K562 (cell line): ENCODE data around the gene SH3TC1. TPM values are rescaled to one million over a fixed set of nuclear protein-coding genes. Genes with fewer than 3 reads are reported as not detected.

Experiments used
- CEBPB ChIP-seq: fragments of 450-650 bp; IDR thresholded peaks from 2 replicates; pipeline ENCODE4 v1.6.1; 2016; ENCODE audit warnings: missing genetic modification characterization, missing compliant biosample characterization
- CLOCK ChIP-seq: fragments of 250-450 bp; sonication (Bioruptor Pico); IDR thresholded peaks from 2 replicates; pipeline ENCODE4 v1.4.0; 2020; ENCODE audit warnings: mild to moderate bottlenecking, moderate library complexity, borderline replicate concordance
- E4F1 ChIP-seq: fragments of 250-450 bp; sonication (Bioruptor Pico); IDR thresholded peaks from 2 replicates; pipeline ENCODE4 v1.5.0; 2021; ENCODE audit warnings: mild to moderate bottlenecking, borderline replicate concordance
- FOXO4 ChIP-seq: fragments of 450-650 bp; formaldehyde crosslinking; IDR thresholded peaks from 2 replicates; pipeline ENCODE4 v1.4.0; 2020; ENCODE audit warnings: mild to moderate bottlenecking, moderate library complexity
- HEY1 ChIP-seq: fragments of 250-450 bp; sonication (Bioruptor Pico); IDR thresholded peaks from 2 replicates; pipeline ENCODE4 v1.5.0; 2020; ENCODE audit warnings: mild to moderate bottlenecking, moderate library complexity, borderline replicate concordance
- LCOR ChIP-seq: sonication (generic); formaldehyde crosslinking; IDR thresholded peaks from 2 replicates; pipeline ENCODE4 v1.8.0; 2022; ENCODE audit warnings: mild to moderate bottlenecking, missing genetic modification reagents
- MXI1 ChIP-seq: IDR thresholded peaks from 2 replicates; pipeline ENCODE4 v1.6.1; 2011; ENCODE audit warnings: low read depth, mild to moderate bottlenecking, improper control_type of control experiment, low read length
- NFXL1 ChIP-seq: fragments of 450-650 bp; formaldehyde crosslinking; IDR thresholded peaks from 2 replicates; pipeline ENCODE4 v1.4.0; 2021; ENCODE audit warnings: mild to moderate bottlenecking
- PHF8 ChIP-seq: fragments of 200-600 bp; sonication (generic); IDR thresholded peaks from 2 replicates; pipeline ENCODE4 v1.6.1; 2012; ENCODE audit warnings: mixed run types, mild to moderate bottlenecking, inconsistent platforms, low read length, moderate library complexity, borderline replicate concordance
- RNF219 ChIP-seq: fragments of 250-450 bp; sonication (Bioruptor Pico); IDR thresholded peaks from 2 replicates; pipeline ENCODE4 v1.5.0; 2022; ENCODE audit warnings: mild to moderate bottlenecking
- ZBTB49 ChIP-seq: sonication (generic); formaldehyde crosslinking; IDR thresholded peaks from 2 replicates; pipeline ENCODE4 v1.8.0; 2022; ENCODE audit warnings: missing genetic modification reagents, mild to moderate bottlenecking, borderline replicate concordance
- ZNF395 ChIP-seq: fragments of 200-800 bp; sonication (Bioruptor generic); IDR thresholded peaks from 2 replicates; pipeline ENCODE4 v1.6.1; 2017; ENCODE audit warnings: missing genetic modification characterization, missing compliant biosample characterization
- polyA plus RNA-seq, 8 experiments: library from polyadenylated mRNA; depleted of rRNA in 4 of 8; stranded (reverse) in 5 of 8; unstranded in 3 of 8; fragments of >200 nt; fragmentation: Nextera tagmentation in 2 of 8; fragmentation: Illumina TruSeq in 1 of 8; extraction: Ambion mirVana in 2 of 8; extraction: Trizol in 1 of 8; gene quantifications; 2 replicates each; pipeline versions ENCODE4 v1.2.1 to v1.2.3, GENCODE V29; 2011 to 2014; ENCODE audit warnings: inconsistent platforms in 1 of 8, missing spikeins in 1 of 8
- total RNA-seq, 7 experiments: library from RNA; depleted of rRNA in 6 of 7; stranded (reverse); fragments of >200 nt in 6 of 7; fragmentation: Illumina TruSeq in 2 of 7; extraction: Trizol in 2 of 7; gene quantifications; 2 replicates each; pipeline versions ENCODE4 v1.2.1 to v1.2.3, GENCODE V29; 2011 to 2021; ENCODE audit warnings: low replicate concordance in 1 of 7

The SH3TC1 gene
- total and polyA plus RNA-seq, 9 of the 15 experiments (the other 6 are each of a cell fraction or from before 2014, with no cell fraction given), result 0.04 to 2.1 (median 0.48) TPM; not detected in 1

GRCh38 chr4:8252301-8253173, 53.4 kb downstream of the SH3TC1 start (continued):
- TF ChIP-seq NFXL1 (no peak), MXI1 (no peak), ZNF395 (CRISPR knock-in tag) (no peak), E4F1 (CRISPR knock-in tag) (no peak), RNF219 (CRISPR knock-in tag) (no peak), ZBTB49 (CRISPR knock-in tag) (no peak), CEBPB (tag) (peak; percentile 86), FOXO4 (CRISPR knock-in tag) (no peak), PHF8 (no peak), HEY1 (CRISPR knock-in tag) (no peak), LCOR (CRISPR knock-in tag) (no peak), CLOCK (no peak)
